Measurements from ENCODE around the gene NUAK1. TPM values are rescaled to one million over a fixed set of nuclear protein-coding genes. Genes with fewer than 3 reads are reported as not detected.

Gene NUAK1
- total and polyA plus RNA-seq, 2 experiments from 2014 or later = 5.4 to 16.9 TPM

DNA sequence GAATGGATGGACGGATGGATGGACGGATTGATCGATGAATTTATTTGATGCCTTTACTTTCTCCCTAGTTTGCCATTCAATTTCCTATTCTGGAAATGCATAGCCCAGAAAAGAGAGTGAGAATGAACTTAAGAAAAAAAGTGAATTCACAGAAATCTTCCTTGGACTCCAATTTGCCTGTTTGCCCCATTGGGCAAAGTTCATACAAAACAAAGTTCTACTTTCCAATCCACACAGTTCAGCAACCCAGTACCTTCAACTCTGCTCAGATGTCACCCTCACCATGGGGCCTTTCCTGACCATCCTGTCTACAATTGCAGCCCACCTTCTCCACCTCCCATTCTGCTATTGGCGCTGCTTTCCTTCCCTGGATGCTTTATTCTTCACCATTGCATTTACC, 8.2 kb upstream of the NUAK1 start:
- H3K27ac ChIP-seq (ENCODE audit: low read depth) = no peak overlapping the region
- H3K4me3 Mint-ChIP-seq = no peak overlapping the region
- H3K27me3 ChIP-seq (ENCODE audit: insufficient read depth) = no peaks in the 10 kb centered on the region
- TF ChIP-seq CREB1 (CRISPR knock-in tag; IDR thresholded peaks at IDR 0.05; ENCODE audit: low read depth) (no peak), ZNF331 (CRISPR knock-in tag; IDR thresholded peaks at IDR 0.05; ENCODE audit: low read depth) (no peak), EZH2phosphoT487 (IDR thresholded peaks at IDR 0.05; ENCODE audit: unreplicated experiment) (no peak), ZNF114 (CRISPR knock-in tag; IDR thresholded peaks at IDR 0.05) (no peak), NANOG (IDR thresholded peaks at IDR 0.05; ENCODE audit: borderline replicate concordance) (no peak), POLR2AphosphoS5 (IDR thresholded peaks at IDR 0.05; ENCODE audit: low read depth) (no peak), JUNB (IDR thresholded peaks at IDR 0.05; ENCODE audit: unreplicated experiment) (no peak), EZH2 (IDR thresholded peaks at IDR 0.05; ENCODE audit: low read depth, unreplicated experiment) (no peak), STAT1 (IDR thresholded peaks at IDR 0.05; ENCODE audit: unreplicated experiment) (no peak)
- TF ChIP-seq, protein P1, sequence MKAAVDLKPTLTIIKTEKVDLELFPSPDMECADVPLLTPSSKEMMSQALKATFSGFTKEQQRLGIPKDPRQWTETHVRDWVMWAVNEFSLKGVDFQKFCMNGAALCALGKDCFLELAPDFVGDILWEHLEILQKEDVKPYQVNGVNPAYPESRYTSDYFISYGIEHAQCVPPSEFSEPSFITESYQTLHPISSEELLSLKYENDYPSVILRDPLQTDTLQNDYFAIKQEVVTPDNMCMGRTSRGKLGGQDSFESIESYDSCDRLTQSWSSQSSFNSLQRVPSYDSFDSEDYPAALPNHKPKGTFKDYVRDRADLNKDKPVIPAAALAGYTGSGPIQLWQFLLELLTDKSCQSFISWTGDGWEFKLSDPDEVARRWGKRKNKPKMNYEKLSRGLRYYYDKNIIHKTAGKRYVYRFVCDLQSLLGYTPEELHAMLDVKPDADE (IDR thresholded peaks at IDR 0.05) = no peak
- TF ChIP-seq, protein P2, sequence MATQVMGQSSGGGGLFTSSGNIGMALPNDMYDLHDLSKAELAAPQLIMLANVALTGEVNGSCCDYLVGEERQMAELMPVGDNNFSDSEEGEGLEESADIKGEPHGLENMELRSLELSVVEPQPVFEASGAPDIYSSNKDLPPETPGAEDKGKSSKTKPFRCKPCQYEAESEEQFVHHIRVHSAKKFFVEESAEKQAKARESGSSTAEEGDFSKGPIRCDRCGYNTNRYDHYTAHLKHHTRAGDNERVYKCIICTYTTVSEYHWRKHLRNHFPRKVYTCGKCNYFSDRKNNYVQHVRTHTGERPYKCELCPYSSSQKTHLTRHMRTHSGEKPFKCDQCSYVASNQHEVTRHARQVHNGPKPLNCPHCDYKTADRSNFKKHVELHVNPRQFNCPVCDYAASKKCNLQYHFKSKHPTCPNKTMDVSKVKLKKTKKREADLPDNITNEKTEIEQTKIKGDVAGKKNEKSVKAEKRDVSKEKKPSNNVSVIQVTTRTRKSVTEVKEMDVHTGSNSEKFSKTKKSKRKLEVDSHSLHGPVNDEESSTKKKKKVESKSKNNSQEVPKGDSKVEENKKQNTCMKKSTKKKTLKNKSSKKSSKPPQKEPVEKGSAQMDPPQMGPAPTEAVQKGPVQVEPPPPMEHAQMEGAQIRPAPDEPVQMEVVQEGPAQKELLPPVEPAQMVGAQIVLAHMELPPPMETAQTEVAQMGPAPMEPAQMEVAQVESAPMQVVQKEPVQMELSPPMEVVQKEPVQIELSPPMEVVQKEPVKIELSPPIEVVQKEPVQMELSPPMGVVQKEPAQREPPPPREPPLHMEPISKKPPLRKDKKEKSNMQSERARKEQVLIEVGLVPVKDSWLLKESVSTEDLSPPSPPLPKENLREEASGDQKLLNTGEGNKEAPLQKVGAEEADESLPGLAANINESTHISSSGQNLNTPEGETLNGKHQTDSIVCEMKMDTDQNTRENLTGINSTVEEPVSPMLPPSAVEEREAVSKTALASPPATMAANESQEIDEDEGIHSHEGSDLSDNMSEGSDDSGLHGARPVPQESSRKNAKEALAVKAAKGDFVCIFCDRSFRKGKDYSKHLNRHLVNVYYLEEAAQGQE (IDR thresholded peaks at IDR 0.05; ENCODE audit: unreplicated experiment) = no peak
- TF ChIP-seq, protein P3, sequence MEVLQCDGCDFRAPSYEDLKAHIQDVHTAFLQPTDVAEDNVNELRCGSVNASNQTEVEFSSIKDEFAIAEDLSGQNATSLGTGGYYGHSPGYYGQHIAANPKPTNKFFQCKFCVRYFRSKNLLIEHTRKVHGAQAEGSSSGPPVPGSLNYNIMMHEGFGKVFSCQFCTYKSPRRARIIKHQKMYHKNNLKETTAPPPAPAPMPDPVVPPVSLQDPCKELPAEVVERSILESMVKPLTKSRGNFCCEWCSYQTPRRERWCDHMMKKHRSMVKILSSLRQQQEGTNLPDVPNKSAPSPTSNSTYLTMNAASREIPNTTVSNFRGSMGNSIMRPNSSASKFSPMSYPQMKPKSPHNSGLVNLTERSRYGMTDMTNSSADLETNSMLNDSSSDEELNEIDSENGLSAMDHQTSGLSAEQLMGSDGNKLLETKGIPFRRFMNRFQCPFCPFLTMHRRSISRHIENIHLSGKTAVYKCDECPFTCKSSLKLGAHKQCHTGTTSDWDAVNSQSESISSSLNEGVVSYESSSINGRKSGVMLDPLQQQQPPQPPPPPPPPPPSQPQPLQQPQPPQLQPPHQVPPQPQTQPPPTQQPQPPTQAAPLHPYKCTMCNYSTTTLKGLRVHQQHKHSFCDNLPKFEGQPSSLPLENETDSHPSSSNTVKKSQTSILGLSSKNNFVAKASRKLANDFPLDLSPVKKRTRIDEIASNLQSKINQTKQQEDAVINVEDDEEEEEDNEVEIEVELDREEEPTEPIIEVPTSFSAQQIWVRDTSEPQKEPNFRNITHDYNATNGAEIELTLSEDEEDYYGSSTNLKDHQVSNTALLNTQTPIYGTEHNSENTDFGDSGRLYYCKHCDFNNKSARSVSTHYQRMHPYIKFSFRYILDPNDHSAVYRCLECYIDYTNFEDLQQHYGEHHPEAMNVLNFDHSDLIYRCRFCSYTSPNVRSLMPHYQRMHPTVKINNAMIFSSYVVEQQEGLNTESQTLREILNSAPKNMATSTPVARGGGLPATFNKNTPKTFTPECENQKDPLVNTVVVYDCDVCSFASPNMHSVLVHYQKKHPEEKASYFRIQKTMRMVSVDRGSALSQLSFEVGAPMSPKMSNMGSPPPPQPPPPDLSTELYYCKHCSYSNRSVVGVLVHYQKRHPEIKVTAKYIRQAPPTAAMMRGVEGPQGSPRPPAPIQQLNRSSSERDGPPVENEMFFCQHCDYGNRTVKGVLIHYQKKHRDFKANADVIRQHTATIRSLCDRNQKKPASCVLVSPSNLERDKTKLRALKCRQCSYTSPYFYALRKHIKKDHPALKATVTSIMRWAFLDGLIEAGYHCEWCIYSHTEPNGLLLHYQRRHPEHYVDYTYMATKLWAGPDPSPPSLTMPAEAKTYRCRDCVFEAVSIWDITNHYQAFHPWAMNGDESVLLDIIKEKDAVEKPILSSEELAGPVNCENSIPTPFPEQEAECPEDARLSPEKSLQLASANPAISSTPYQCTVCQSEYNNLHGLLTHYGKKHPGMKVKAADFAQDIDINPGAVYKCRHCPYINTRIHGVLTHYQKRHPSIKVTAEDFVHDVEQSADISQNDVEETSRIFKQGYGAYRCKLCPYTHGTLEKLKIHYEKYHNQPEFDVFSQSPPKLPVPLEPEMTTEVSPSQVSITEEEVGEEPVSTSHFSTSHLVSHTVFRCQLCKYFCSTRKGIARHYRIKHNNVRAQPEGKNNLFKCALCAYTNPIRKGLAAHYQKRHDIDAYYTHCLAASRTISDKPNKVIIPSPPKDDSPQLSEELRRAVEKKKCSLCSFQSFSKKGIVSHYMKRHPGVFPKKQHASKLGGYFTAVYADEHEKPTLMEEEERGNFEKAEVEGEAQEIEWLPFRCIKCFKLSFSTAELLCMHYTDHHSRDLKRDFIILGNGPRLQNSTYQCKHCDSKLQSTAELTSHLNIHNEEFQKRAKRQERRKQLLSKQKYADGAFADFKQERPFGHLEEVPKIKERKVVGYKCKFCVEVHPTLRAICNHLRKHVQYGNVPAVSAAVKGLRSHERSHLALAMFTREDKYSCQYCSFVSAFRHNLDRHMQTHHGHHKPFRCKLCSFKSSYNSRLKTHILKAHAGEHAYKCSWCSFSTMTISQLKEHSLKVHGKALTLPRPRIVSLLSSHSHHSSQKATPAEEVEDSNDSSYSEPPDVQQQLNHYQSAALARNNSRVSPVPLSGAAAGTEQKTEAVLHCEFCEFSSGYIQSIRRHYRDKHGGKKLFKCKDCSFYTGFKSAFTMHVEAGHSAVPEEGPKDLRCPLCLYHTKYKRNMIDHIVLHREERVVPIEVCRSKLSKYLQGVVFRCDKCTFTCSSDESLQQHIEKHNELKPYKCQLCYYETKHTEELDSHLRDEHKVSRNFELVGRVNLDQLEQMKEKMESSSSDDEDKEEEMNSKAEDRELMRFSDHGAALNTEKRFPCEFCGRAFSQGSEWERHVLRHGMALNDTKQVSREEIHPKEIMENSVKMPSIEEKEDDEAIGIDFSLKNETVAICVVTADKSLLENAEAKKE (CRISPR knock-in tag; IDR thresholded peaks at IDR 0.05) = no peak
- H3F3A ChIP-seq (replicated peaks; ENCODE audit: low read depth) = no peaks in the 10 kb centered on the region; the same call in 1 of the 2 replicates
- ATAC-seq (no peak), DNase-seq (ENCODE audit: low spot score) (no peak)
- H4K20me1 ChIP-seq (replicated peaks; ENCODE audit: insufficient read depth) = no peaks in the 10 kb centered on the region
- no peaks in the 10 kb centered on the region for H3K36me3 Mint-ChIP-seq (ENCODE audit: low read depth)
- H3K4me2 ChIP-seq = no peak overlapping the region
- H3K27ac Mint-ChIP-seq = no peak overlapping the region
- H3K4me1 Mint-ChIP-seq = peaks cover 29% of the 10 kb centered on the region
- H3K9me3 Mint-ChIP-seq = no peaks in the 10 kb centered on the region
- H3K27me3 Mint-ChIP-seq (ENCODE audit: insufficient read depth, low read depth, poor library complexity) = peaks cover 2% of the 10 kb centered on the region
- no peaks in the 10 kb centered on the region for H3K9me2 ChIP-seq (ENCODE audit: insufficient read depth)
- H2AFZ ChIP-seq = no peak overlapping the region
- H3K36me3 ChIP-seq (ENCODE audit: insufficient read depth) = no peaks in the 10 kb centered on the region
- peaks cover 23% of the 10 kb centered on the region for H3K4me1 ChIP-seq (ENCODE audit: insufficient read depth)
- H3K79me2 ChIP-seq (replicated peaks; ENCODE audit: insufficient read depth) = peaks cover 20% of the 10 kb centered on the region
- H3K4me3 ChIP-seq = no peak overlapping the region

Data from GM23338 (cell line).